GM12878 (cell line): ENCODE measurements around the gene THBS3. TPM values are rescaled to one million over a fixed set of nuclear protein-coding genes. Genes with fewer than 3 reads are reported as not detected.

Experiments
- BACH1 ChIP-seq: fragments of 450-650 bp; IDR thresholded peaks from 2 replicates; pipeline ENCODE4 v1.6.1; 2017; ENCODE audit warnings: mild to moderate bottlenecking, borderline replicate concordance
- BHLHE40 ChIP-seq, 2 experiments: fragments of 450-650 bp in 1 of 2; IDR thresholded peaks; 2 replicates each; pipeline ENCODE4 v1.6.1; 2011 to 2017; ENCODE audit warnings: low read depth in 2 of 2, borderline replicate concordance in 1 of 2, improper control_type of control experiment in 1 of 2, low read length in 1 of 2, mild to moderate bottlenecking in 1 of 2
- BMI1 ChIP-seq: fragments of 450-650 bp; IDR thresholded peaks from 2 replicates; pipeline ENCODE4 v1.6.1; 2016; ENCODE audit warnings: mild to moderate bottlenecking, moderate library complexity, borderline replicate concordance
- KAT2A ChIP-seq: conservative IDR thresholded peaks from 2 replicates; pipeline ENCODE4 v1.6.1; 2011; ENCODE audit warnings: low read depth, low read length; ENCODE audit not compliant: control insufficient read depth
- MEF2B ChIP-seq: fragments of 450-650 bp; IDR thresholded peaks from 2 replicates; pipeline ENCODE4 v1.6.1; 2018; ENCODE audit warnings: mild to moderate bottlenecking, moderate library complexity; ENCODE audit not compliant: partially characterized antibody, poor library complexity, severe bottlenecking
- MYB ChIP-seq: fragments of 150-350 bp; IDR thresholded peaks from 2 replicates; pipeline ENCODE4 v1.6.1; 2014; ENCODE audit warnings: mild to moderate bottlenecking, low read depth, low read length, borderline replicate concordance
- NR2C1 ChIP-seq: fragments of 450-650 bp; IDR thresholded peaks from 2 replicates; pipeline ENCODE4 v1.6.1; 2017; ENCODE audit warnings: antibody characterized with exemption, mild to moderate bottlenecking, moderate library complexity
- POLR2AphosphoS2 ChIP-seq: IDR thresholded peaks from 2 replicates; pipeline ENCODE4 v1.6.1; 2011; ENCODE audit warnings: low read depth, mild to moderate bottlenecking, low read length, improper control_type of control experiment, moderate library complexity
- POLR2AphosphoS5 ChIP-seq: IDR thresholded peaks from 2 replicates; pipeline ENCODE4 v1.6.1; 2011; ENCODE audit warnings: mild to moderate bottlenecking, low read length, inconsistent platforms
- SIX5 ChIP-seq: IDR thresholded peaks from 2 replicates; pipeline ENCODE4 v1.6.1; 2011; ENCODE audit warnings: mild to moderate bottlenecking, low read depth, low read length, moderate library complexity; ENCODE audit not compliant: severe bottlenecking
- SRF ChIP-seq, 2 experiments: IDR thresholded peaks; 2 replicates each; pipeline ENCODE4 v1.6.1; 2011; ENCODE audit warnings: low read depth in 2 of 2, low read length in 2 of 2, mild to moderate bottlenecking in 1 of 2, moderate library complexity in 1 of 2
- SUPT20H ChIP-seq: IDR thresholded peaks from 2 replicates; pipeline ENCODE4 v1.6.1; 2011; ENCODE audit warnings: low read depth, mild to moderate bottlenecking, low read length, moderate library complexity, borderline replicate concordance; ENCODE audit not compliant: control insufficient read depth
- TCF3 ChIP-seq: IDR thresholded peaks from 2 replicates; pipeline ENCODE4 v1.6.1; 2012; ENCODE audit warnings: low read depth, mild to moderate bottlenecking, low read length, borderline replicate concordance; ENCODE audit not compliant: insufficient read depth
- ZNF217 ChIP-seq: fragments of 450-650 bp; IDR thresholded peaks from 2 replicates; pipeline ENCODE4 v1.6.1; 2017; ENCODE audit warnings: antibody characterized with exemption, mild to moderate bottlenecking
- polyA plus RNA-seq, 11 experiments: library from polyadenylated mRNA; depleted of rRNA in 4 of 11; unstranded in 6 of 11; stranded (reverse) in 5 of 11; fragments of >200 nt; fragmentation: Nextera tagmentation in 4 of 11; fragmentation: Illumina TruSeq in 1 of 11; extraction: Ambion mirVana in 4 of 11; extraction: Trizol in 1 of 11; gene quantifications; 1 replicate in 1 of 11; 2 replicates in 10 of 11; pipeline versions ENCODE4 v1.2.1 to v1.2.3, GENCODE V29; 2011 to 2016; ENCODE audit warnings: inconsistent platforms in 2 of 11, missing spikeins in 2 of 11, low read depth in 1 of 11
- total RNA-seq, 4 experiments: library from RNA; depleted of rRNA in 3 of 4; stranded (reverse); fragments of >200 nt in 3 of 4; fragmentation: Illumina TruSeq in 1 of 4; extraction: Trizol in 1 of 4; gene quantifications; 2 replicates each; pipeline versions ENCODE4 v1.2.1 to v1.2.3, GENCODE V29; 2013 to 2021
- TF ChIP-seq, protein P1 (sequence below): fragments of 450-650 bp; IDR thresholded peaks from 2 replicates; pipeline ENCODE4 v1.6.1; 2018; ENCODE audit warnings: borderline replicate concordance, mild to moderate bottlenecking; ENCODE audit not compliant: partially characterized antibody
- TF ChIP-seq, protein P2 (sequence below): fragments of 450-650 bp; IDR thresholded peaks from 2 replicates; pipeline ENCODE4 v1.6.1; 2017; ENCODE audit warnings: mild to moderate bottlenecking
- TF ChIP-seq, protein P3 (sequence below): fragments of 450-650 bp; conservative IDR thresholded peaks from 2 replicates; pipeline ENCODE4 v1.6.1; 2017; ENCODE audit warnings: mild to moderate bottlenecking, moderate library complexity

Gene THBS3
- total and polyA plus RNA-seq, 10 of the 15 experiments (the other 5 are each of a cell fraction or from before 2014, with no cell fraction given): 0.66 to 3.6 (median 2.0) TPM

DNA sequence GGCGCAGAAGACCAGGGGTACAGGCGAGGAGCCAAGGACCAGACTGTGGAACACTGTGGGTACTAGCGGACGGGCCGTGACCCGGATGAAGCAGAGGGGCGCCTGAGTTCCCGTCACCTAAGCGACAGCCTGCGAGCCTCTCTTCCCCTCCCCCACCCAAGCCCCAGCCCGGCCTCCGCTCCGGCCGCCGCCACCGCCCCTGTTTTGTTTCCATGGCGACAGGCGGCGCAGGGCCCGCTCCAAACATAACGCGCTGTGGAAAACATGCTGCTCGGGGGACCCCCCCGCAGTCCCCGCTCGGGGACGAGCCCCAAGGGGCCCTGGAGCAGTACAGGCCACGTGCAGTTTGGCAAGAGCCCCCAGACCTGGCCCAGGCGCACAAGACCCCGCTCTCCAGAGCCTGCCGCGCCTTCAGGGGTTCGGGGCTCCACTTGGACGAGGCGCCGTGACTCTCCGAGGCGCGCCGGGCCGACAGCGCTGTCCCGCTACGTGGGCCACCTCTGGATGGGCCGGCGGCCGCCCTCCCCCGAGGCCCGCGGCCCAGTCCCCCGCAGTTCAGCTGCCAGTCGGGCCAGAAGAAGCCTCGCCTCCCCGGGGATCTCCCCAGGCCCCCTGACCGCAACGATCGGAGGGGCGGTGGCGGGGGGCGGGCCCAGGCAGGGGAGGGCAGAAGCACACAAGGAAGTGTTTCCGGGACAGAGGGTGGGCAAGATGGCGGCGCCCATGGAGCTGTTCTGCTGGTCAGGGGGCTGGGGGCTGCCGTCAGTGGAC lies 1.0 kb upstream of the THBS3 start, which contains the start of gene MTX1 (continued):
- TF ChIP-seq, protein P1, sequence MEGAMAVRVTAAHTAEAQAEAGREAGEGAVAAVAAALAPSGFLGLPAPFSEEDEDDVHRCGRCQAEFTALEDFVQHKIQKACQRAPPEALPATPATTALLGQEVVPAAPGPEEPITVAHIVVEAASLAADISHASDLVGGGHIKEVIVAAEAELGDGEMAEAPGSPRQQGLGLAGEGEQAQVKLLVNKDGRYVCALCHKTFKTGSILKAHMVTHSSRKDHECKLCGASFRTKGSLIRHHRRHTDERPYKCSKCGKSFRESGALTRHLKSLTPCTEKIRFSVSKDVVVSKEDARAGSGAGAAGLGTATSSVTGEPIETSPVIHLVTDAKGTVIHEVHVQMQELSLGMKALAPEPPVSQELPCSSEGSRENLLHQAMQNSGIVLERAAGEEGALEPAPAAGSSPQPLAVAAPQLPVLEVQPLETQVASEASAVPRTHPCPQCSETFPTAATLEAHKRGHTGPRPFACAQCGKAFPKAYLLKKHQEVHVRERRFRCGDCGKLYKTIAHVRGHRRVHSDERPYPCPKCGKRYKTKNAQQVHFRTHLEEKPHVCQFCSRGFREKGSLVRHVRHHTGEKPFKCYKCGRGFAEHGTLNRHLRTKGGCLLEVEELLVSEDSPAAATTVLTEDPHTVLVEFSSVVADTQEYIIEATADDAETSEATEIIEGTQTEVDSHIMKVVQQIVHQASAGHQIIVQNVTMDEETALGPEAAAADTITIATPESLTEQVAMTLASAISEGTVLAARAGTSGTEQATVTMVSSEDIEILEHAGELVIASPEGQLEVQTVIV: no peak
- TF ChIP-seq NR2C1 (peak; percentile 96), SRF (IDR thresholded peaks at IDR 0.05; ENCODE audit: low read depth in 2 of 2, low read length in 2 of 2) (peak; percentile 84 to 87), BHLHE40 (IDR thresholded peaks at IDR 0.05; ENCODE audit: borderline replicate concordance in 1 of 2, low read depth in 2 of 2, low read length in 1 of 2) (peak; percentile 65 to 87; a peak in 3 of 4 replicates), BACH1 (peak; percentile 63), SUPT20H (no peak), POLR2AphosphoS2 (peak; percentile 37; the same call in 1 of the 2 replicates), SIX5 (peak; percentile 24), MYB (no peak), ZNF217 (0 out of 2 replicates have a peak, but pooled peaks have one; percentile 17), POLR2AphosphoS5 (peak; percentile 60), KAT2A (no peak), MEF2B (peak; percentile 89), BMI1 (peak; percentile 95), TCF3 (0 out of 2 replicates have a peak, but pooled peaks have one; percentile 13)
- TF ChIP-seq, protein P2, sequence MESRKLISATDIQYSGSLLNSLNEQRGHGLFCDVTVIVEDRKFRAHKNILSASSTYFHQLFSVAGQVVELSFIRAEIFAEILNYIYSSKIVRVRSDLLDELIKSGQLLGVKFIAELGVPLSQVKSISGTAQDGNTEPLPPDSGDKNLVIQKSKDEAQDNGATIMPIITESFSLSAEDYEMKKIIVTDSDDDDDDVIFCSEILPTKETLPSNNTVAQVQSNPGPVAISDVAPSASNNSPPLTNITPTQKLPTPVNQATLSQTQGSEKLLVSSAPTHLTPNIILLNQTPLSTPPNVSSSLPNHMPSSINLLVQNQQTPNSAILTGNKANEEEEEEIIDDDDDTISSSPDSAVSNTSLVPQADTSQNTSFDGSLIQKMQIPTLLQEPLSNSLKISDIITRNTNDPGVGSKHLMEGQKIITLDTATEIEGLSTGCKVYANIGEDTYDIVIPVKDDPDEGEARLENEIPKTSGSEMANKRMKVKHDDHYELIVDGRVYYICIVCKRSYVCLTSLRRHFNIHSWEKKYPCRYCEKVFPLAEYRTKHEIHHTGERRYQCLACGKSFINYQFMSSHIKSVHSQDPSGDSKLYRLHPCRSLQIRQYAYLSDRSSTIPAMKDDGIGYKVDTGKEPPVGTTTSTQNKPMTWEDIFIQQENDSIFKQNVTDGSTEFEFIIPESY: no peak
- TF ChIP-seq, protein P3, sequence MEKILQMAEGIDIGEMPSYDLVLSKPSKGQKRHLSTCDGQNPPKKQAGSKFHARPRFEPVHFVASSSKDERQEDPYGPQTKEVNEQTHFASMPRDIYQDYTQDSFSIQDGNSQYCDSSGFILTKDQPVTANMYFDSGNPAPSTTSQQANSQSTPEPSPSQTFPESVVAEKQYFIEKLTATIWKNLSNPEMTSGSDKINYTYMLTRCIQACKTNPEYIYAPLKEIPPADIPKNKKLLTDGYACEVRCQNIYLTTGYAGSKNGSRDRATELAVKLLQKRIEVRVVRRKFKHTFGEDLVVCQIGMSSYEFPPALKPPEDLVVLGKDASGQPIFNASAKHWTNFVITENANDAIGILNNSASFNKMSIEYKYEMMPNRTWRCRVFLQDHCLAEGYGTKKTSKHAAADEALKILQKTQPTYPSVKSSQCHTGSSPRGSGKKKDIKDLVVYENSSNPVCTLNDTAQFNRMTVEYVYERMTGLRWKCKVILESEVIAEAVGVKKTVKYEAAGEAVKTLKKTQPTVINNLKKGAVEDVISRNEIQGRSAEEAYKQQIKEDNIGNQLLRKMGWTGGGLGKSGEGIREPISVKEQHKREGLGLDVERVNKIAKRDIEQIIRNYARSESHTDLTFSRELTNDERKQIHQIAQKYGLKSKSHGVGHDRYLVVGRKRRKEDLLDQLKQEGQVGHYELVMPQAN: peak; percentile 96
